GM23338 (cell line): ENCODE results near the gene SALL2. TPM values are rescaled to one million over a fixed set of nuclear protein-coding genes. Genes with fewer than 3 reads are reported as not detected.

ENCODE experiments used
- ATAC-seq: fragments of 200-7000 bp; cut with Tn5 transposase; 3 replicates; pipeline ENCODE4 v1.9.1; 2020
- DNase-seq: peaks from one replicate; pipeline ENCODE4 v3.0.0-alpha.2; 2015; ENCODE audit warnings: low spot score
- H2AFZ ChIP-seq: fragments of 200-600 bp; sonication (generic); 2 replicates; pipeline ENCODE4 v1.8.0; 2016; ENCODE audit warnings: antibody characterized with exemption, mild to moderate bottlenecking, moderate library complexity
- H3F3A ChIP-seq: fragments of 200-600 bp; sonication (generic); replicated peaks from 2 replicates; pipeline ENCODE4 v1.8.0; 2017; ENCODE audit warnings: antibody characterized with exemption, mixed run types, low read depth
- H3K27ac ChIP-seq: fragments of 200-600 bp; sonication (generic); 2 replicates; pipeline ENCODE4 v1.6.1; 2016; ENCODE audit warnings: low read depth
- H3K27me3 ChIP-seq: fragments of 200-600 bp; sonication (generic); 2 replicates; pipeline ENCODE4 v1.8.0; 2016; ENCODE audit warnings: mild to moderate bottlenecking, mixed run types, moderate library complexity; ENCODE audit not compliant: insufficient read depth
- H3K36me3 ChIP-seq: fragments of 200-600 bp; sonication (generic); 2 replicates; pipeline ENCODE4 v1.8.0; 2016; ENCODE audit warnings: mild to moderate bottlenecking; ENCODE audit not compliant: insufficient read depth
- H3K4me1 ChIP-seq: fragments of 200-600 bp; sonication (generic); 2 replicates; pipeline ENCODE4 v1.8.0; 2016; ENCODE audit warnings: mild to moderate bottlenecking, moderate library complexity; ENCODE audit not compliant: insufficient read depth
- H3K4me2 ChIP-seq: fragments of 200-600 bp; sonication (generic); 2 replicates; pipeline ENCODE4 v1.7.1; 2017; ENCODE audit warnings: mixed run types
- H3K4me3 ChIP-seq: fragments of 200-600 bp; sonication (generic); 2 replicates; pipeline ENCODE4 v1.6.1; 2016; ENCODE audit warnings: mixed run types
- H3K79me2 ChIP-seq: fragments of 200-600 bp; sonication (generic); replicated peaks from 2 replicates; pipeline ENCODE4 v1.8.0; 2017; ENCODE audit warnings: mild to moderate bottlenecking; ENCODE audit not compliant: insufficient read depth
- H3K9me2 ChIP-seq: fragments of 200-600 bp; sonication (generic); 2 replicates; pipeline ENCODE4 v1.8.0; 2017; ENCODE audit not compliant: insufficient read depth
- H4K20me1 ChIP-seq: fragments of 200-600 bp; sonication (generic); replicated peaks from 2 replicates; pipeline ENCODE4 v1.8.0; 2017; ENCODE audit warnings: mild to moderate bottlenecking; ENCODE audit not compliant: insufficient read depth
- H3K27ac Mint-ChIP-seq: 2 replicates; pipeline ENCODE4 v1.8.0; 2020; ENCODE audit warnings: inconsistent platforms, mild to moderate bottlenecking, moderate library complexity, mixed read lengths
- H3K27me3 Mint-ChIP-seq: 3 replicates; pipeline ENCODE4 v1.8.0; 2022; ENCODE audit warnings: low read depth, mild to moderate bottlenecking, moderate library complexity, mixed read lengths, inconsistent platforms; ENCODE audit not compliant: insufficient read depth, poor library complexity
- H3K36me3 Mint-ChIP-seq: 3 replicates; pipeline ENCODE4 v1.8.0; 2021; ENCODE audit warnings: low read depth, mild to moderate bottlenecking, inconsistent platforms, moderate library complexity, mixed read lengths
- H3K4me1 Mint-ChIP-seq: 3 replicates; pipeline ENCODE4 v1.8.0; 2020; ENCODE audit warnings: mild to moderate bottlenecking, inconsistent platforms, mixed read lengths
- H3K4me3 Mint-ChIP-seq: 3 replicates; pipeline ENCODE4 v1.8.0; 2021; ENCODE audit warnings: moderate library complexity, mild to moderate bottlenecking, inconsistent platforms, mixed read lengths
- H3K9me3 Mint-ChIP-seq: 3 replicates; pipeline ENCODE4 v1.8.0; 2020; ENCODE audit warnings: moderate library complexity, mild to moderate bottlenecking, inconsistent platforms, mixed read lengths
- CREB1 ChIP-seq: fragments of 250-450 bp; sonication (Bioruptor Pico); IDR thresholded peaks from 2 replicates; pipeline ENCODE4 v1.5.0; 2020; ENCODE audit warnings: low read depth, mild to moderate bottlenecking, moderate library complexity
- ETS1 ChIP-seq: IDR thresholded peaks from 2 replicates; pipeline ENCODE4 v1.6.1; 2016; ENCODE audit warnings: antibody characterized with exemption
- EZH2phosphoT487 ChIP-seq: fragments of 200-600 bp; sonication (generic); IDR thresholded peaks from one replicate; pipeline ENCODE4 v1.8.1; 2018; ENCODE audit warnings: antibody characterized with exemption; ENCODE audit not compliant: unreplicated experiment
- NANOG ChIP-seq: IDR thresholded peaks from 2 replicates; pipeline ENCODE4 v1.6.1; 2016; ENCODE audit warnings: antibody characterized with exemption, borderline replicate concordance
- ZNF114 ChIP-seq: fragments of 250-450 bp; sonication (Bioruptor Pico); IDR thresholded peaks from 2 replicates; pipeline ENCODE4 v1.5.0; 2020; ENCODE audit warnings: mild to moderate bottlenecking, moderate library complexity
- ZNF331 ChIP-seq: fragments of 250-450 bp; sonication (Bioruptor Pico); IDR thresholded peaks from 2 replicates; pipeline ENCODE4 v1.5.0; 2020; ENCODE audit warnings: low read depth, mild to moderate bottlenecking, moderate library complexity
- polyA plus RNA-seq: library from polyadenylated mRNA; unstranded; fragments of >200 nt; fragmentation: Nextera tagmentation; extraction: Ambion mirVana; gene quantifications from 2 replicates; pipeline ENCODE4 v1.2.1, GENCODE V29; 2016
- total RNA-seq: library from RNA; depleted of rRNA; stranded (reverse); fragments of >200 nt; shearing (Covaris generic); gene quantifications from 2 replicates; pipeline ENCODE4 v1.2.3, GENCODE V29; 2014
- TF ChIP-seq, protein P1 (sequence below): IDR thresholded peaks from one replicate; pipeline ENCODE4 v1.6.1; 2018; ENCODE audit warnings: antibody characterized with exemption; ENCODE audit not compliant: unreplicated experiment
- TF ChIP-seq, protein P2 (sequence below): fragments of 250-450 bp; sonication (Bioruptor Pico); IDR thresholded peaks from 2 replicates; pipeline ENCODE4 v1.5.0; 2020; ENCODE audit warnings: mild to moderate bottlenecking, moderate library complexity

SALL2 gene
- total and polyA plus RNA-seq, 2 experiments from 2014 or later: 121 to 281 TPM

DNA sequence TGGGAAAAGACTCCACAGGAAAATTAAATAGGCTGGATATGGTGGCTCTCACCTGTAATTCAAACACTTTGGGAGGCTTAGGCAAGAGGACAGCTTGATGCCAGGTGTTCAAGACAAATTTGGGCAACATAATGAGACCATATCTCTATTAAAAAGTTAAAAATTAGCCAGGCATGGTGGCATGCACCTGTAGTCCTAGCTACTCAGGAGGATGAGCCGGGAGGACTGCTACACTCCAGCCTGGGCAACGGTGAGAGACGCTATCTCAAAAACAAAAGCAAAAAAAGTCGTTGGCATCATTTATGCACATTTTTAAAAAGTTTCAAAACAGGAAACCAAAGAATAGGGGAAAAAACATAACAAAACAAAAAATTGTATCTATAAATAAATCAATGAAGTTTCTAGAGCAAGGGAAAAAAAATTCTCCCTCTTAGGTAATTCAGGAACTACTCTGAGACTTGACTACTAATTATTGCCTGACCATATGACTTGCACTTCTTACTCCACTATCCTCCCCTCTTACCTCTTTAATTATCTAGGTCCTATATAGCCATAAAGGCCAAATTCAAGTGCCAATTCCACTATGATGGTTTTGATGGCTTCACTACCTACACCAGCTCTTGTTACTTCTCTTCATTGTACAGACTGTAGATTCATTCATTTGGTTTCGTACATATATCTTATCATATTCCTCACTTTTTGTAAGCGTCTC, 16.6 kb downstream of the SALL2 start:
- Histone ChIP-seq H2AFZ (no peak overlapping the region), H3K4me1 (peaks cover 28% of the 10 kb centered on the region), H3K27ac (peak overlapping the region; percentile 86), H3K4me3 (peak overlapping the region; percentile 93), H4K20me1 (peaks cover 17% of the 10 kb centered on the region), H3K4me2 (peak overlapping the region; percentile 83), H3K36me3 (peaks cover 10% of the 10 kb centered on the region), H3K79me2 (peaks cover 64% of the 10 kb centered on the region), H3K27me3 (no peaks in the 10 kb centered on the region), H3K9me2 (no peaks in the 10 kb centered on the region), H3F3A (no peaks in the 10 kb centered on the region)
- peaks cover 21% of the 10 kb centered on the region for H3K4me1 Mint-ChIP-seq
- DNase-seq: no peak
- no peak for TF ChIP-seq ETS1
- TF ChIP-seq NANOG: no peak
- TF ChIP-seq EZH2phosphoT487: no peak
- TF ChIP-seq ZNF331 (CRISPR knock-in tag): no peak
- TF ChIP-seq ZNF114 (CRISPR knock-in tag): no peak
- no peak for TF ChIP-seq CREB1 (CRISPR knock-in tag)
- TF ChIP-seq, protein P1, sequence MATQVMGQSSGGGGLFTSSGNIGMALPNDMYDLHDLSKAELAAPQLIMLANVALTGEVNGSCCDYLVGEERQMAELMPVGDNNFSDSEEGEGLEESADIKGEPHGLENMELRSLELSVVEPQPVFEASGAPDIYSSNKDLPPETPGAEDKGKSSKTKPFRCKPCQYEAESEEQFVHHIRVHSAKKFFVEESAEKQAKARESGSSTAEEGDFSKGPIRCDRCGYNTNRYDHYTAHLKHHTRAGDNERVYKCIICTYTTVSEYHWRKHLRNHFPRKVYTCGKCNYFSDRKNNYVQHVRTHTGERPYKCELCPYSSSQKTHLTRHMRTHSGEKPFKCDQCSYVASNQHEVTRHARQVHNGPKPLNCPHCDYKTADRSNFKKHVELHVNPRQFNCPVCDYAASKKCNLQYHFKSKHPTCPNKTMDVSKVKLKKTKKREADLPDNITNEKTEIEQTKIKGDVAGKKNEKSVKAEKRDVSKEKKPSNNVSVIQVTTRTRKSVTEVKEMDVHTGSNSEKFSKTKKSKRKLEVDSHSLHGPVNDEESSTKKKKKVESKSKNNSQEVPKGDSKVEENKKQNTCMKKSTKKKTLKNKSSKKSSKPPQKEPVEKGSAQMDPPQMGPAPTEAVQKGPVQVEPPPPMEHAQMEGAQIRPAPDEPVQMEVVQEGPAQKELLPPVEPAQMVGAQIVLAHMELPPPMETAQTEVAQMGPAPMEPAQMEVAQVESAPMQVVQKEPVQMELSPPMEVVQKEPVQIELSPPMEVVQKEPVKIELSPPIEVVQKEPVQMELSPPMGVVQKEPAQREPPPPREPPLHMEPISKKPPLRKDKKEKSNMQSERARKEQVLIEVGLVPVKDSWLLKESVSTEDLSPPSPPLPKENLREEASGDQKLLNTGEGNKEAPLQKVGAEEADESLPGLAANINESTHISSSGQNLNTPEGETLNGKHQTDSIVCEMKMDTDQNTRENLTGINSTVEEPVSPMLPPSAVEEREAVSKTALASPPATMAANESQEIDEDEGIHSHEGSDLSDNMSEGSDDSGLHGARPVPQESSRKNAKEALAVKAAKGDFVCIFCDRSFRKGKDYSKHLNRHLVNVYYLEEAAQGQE: no peak
- TF ChIP-seq, protein P2, sequence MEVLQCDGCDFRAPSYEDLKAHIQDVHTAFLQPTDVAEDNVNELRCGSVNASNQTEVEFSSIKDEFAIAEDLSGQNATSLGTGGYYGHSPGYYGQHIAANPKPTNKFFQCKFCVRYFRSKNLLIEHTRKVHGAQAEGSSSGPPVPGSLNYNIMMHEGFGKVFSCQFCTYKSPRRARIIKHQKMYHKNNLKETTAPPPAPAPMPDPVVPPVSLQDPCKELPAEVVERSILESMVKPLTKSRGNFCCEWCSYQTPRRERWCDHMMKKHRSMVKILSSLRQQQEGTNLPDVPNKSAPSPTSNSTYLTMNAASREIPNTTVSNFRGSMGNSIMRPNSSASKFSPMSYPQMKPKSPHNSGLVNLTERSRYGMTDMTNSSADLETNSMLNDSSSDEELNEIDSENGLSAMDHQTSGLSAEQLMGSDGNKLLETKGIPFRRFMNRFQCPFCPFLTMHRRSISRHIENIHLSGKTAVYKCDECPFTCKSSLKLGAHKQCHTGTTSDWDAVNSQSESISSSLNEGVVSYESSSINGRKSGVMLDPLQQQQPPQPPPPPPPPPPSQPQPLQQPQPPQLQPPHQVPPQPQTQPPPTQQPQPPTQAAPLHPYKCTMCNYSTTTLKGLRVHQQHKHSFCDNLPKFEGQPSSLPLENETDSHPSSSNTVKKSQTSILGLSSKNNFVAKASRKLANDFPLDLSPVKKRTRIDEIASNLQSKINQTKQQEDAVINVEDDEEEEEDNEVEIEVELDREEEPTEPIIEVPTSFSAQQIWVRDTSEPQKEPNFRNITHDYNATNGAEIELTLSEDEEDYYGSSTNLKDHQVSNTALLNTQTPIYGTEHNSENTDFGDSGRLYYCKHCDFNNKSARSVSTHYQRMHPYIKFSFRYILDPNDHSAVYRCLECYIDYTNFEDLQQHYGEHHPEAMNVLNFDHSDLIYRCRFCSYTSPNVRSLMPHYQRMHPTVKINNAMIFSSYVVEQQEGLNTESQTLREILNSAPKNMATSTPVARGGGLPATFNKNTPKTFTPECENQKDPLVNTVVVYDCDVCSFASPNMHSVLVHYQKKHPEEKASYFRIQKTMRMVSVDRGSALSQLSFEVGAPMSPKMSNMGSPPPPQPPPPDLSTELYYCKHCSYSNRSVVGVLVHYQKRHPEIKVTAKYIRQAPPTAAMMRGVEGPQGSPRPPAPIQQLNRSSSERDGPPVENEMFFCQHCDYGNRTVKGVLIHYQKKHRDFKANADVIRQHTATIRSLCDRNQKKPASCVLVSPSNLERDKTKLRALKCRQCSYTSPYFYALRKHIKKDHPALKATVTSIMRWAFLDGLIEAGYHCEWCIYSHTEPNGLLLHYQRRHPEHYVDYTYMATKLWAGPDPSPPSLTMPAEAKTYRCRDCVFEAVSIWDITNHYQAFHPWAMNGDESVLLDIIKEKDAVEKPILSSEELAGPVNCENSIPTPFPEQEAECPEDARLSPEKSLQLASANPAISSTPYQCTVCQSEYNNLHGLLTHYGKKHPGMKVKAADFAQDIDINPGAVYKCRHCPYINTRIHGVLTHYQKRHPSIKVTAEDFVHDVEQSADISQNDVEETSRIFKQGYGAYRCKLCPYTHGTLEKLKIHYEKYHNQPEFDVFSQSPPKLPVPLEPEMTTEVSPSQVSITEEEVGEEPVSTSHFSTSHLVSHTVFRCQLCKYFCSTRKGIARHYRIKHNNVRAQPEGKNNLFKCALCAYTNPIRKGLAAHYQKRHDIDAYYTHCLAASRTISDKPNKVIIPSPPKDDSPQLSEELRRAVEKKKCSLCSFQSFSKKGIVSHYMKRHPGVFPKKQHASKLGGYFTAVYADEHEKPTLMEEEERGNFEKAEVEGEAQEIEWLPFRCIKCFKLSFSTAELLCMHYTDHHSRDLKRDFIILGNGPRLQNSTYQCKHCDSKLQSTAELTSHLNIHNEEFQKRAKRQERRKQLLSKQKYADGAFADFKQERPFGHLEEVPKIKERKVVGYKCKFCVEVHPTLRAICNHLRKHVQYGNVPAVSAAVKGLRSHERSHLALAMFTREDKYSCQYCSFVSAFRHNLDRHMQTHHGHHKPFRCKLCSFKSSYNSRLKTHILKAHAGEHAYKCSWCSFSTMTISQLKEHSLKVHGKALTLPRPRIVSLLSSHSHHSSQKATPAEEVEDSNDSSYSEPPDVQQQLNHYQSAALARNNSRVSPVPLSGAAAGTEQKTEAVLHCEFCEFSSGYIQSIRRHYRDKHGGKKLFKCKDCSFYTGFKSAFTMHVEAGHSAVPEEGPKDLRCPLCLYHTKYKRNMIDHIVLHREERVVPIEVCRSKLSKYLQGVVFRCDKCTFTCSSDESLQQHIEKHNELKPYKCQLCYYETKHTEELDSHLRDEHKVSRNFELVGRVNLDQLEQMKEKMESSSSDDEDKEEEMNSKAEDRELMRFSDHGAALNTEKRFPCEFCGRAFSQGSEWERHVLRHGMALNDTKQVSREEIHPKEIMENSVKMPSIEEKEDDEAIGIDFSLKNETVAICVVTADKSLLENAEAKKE (CRISPR knock-in tag): no peak
- peak overlapping the region; percentile 98 for H3K27ac Mint-ChIP-seq
- peaks cover 10% of the 10 kb centered on the region; the same call in 2 of the 3 replicates for H3K9me3 Mint-ChIP-seq
- peak overlapping the region; percentile 96 for H3K4me3 Mint-ChIP-seq
- H3K36me3 Mint-ChIP-seq: peaks cover 52% of the 10 kb centered on the region
- H3K27me3 Mint-ChIP-seq: peaks cover 12% of the 10 kb centered on the region
- ATAC-seq: no peak
